Iris pigment epithelial cell (primary cell): ENCODE data around the gene SLC6A3.
A peak's percentile ranks its signal among the peaks of the same experiment; 100 is the strongest.

Source experiments
- DNase-seq: peaks from one replicate; pipeline ENCODE4 v3.0.0-alpha.2; 2011; ENCODE audit warnings: low read depth

SLC6A3 gene

DNA sequence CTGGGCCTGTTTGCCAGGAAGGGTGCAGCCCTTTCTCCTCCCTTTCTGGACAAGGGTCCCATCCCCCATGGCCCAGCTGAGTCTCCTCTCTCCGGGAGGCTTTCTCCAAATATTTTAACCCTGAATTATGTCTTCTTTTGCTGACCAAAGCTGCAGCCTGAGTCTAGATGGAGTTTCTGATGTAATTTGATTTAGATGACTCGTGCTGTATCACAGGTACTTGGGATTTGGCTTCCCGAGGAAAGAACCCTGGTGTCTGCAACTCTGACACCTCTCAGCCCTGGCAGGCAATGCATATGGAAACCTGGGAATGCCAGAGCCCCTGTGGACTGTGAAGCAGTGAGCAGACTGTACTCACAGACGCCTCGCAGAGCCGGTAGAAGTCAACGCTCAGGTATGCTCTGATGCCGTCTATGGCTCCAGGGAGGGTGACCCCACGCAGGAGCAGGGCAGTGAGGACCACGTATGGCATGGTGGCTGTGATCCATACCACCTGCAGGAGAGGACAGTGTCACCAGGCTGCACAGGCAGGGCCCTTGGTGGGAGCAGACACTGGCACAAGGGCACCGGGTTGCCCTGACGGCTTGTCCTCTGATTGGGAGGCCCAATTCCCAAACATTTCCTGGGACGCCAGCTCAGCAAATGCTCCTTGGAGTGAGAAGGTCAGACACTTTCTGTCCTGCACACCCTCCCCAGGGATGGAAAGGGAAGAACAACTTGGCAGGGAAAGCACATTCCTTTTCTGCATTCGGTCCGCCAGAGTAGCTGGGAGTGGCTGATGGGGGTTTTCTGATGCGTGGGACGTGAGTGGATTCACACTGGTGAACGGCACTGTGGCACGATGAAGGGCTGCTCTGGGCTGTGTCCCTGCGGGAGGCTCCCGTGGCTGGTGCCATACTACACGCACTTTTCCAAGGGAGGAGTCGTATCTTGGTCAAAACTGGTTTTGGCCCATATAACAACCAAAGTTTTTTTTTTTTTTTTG, 24.7 kb downstream of the SLC6A3 start:
- no peak for DNase-seq

DNA sequence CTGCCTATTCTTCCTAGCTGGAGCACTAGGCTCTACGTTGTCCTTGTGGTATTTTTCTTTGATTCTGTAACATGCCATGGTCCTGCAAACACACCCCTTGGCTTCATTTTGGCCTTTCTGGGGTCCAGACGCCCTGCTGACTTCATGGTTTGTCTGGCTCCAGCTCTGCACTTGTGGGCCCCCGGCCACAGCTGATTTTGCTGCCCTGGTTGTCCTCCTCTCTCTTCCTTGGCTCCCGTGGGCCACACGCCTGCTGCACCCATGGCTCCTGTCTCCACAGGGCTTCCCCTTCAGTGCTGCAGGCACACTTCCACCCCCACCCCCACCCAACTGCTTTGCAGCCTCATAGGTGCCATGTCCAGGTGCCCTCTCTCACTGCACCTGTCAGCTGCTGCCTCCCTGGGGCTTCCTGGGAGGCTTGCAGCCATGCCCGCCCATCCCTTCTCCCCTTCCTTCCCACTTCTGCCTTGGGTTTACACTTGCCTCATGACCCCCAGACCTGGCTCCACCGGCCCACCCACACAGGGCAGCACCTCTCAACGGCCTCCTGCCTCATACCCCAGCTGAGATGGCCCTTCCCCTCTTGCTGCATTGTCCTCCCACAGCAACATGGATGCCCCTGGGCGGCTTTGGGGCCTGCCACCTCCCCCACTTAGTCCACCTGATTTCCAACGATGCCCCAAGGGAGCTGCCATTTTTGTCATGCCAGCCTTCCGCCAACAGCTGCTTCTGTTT, 25.6 kb downstream of the SLC6A3 start:
- DNase-seq, result no peak

DNA sequence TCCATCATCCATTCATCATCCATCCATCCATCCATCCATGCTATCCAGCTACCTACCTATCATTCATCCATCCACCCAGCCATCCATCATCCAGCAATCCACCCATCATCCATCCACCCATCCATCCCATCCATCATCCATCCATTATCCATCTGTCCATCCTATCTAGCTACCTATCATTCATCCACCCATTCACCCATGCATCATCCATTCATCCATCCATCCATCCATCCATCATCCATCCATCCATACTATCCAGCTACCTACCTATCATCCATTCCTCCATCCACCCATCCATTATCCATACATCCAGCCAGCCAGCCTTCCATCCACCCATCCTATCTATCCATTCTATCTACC, 26.3 kb downstream of the SLC6A3 start:
- DNase-seq, result no peak

GRCh38 chr5:1418238-1418920, 26.9 kb downstream of the SLC6A3 start:
- no peak for DNase-seq

- no peak for DNase-seq
Observed at GRCh38 chr5:1417586-1418225, 27.5 kb downstream of the SLC6A3 start.

DNA sequence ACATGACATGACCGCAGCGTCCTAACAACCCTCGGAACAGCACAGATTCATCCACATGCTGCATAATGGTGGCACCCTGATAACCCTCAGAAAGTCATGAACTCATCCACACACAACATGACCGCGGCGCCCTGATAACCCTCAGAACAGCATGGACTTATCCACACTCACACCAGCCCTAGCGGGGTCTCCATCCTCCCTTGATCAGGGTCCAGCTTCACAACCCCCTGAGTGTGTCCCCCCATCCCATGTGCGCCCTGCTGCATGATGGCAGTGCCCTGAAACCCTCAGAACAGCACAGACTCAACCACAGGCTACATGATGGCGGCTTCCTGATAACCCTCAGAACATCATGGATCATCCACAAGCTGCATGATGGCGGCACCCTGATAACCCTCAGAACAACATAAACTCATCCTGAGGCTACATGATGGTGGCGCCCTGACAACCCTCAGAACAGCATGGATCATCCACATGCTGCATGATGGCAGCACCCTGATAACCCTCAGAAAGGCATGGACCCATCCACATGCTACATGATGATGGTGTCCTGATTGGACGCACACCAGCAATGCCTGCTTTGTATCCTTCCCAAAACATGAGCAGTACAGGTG, 28.3 kb downstream of the SLC6A3 start:
- no peak for DNase-seq

DNA sequence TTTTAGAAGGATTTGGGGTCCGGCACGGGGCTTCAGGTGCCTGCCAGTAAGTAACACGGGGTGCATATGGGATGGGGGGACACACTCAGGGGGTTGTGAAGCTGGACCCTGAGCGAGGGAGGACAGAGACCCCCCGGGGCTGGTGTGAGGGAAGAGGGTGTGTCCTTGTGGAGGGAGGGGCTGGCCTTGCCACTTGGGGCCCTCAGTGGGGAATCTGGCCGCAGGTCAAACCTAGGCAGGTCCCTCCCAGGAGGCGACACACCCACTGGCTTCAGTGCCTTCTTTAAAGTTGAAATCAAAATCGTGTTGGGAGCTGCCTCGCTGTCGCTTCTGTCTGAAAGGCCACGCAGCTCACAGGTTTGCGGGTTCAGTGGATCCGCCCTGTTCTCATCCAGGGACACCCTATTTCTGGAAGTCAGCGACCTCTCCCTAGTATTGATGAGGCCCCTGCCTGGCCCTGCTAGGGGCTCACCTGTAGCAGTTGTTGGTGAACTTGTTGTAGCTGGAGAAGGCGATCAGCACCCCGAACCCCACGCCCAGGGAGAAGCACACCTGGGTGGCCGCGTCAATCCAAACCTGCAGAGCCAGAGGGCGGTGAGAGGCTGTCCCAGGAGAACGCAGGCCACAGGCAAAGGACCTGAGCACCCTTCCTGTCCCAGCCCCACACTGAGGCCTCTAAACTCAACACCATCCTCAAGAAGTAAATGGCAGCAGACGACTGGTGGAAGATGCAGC, 29.4 kb downstream of the SLC6A3 start:
- no peak for DNase-seq

DNA sequence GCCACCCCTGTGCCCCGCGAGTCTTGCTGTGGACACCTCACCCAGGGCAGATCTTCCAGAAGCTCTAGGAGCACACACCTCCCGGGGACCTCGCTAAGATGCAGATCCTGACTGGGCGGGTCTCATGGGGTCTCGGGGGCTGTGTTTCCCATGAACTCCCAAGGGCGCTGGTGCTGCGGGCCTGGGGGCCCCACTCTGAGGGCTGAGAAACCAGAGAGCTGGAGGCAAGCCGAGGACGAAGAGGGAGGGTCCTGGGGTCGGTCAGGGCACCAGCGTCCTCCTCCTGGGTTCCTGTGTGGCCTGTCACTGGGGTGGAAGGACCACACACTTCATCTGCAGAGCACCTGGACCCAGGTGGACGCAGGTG, 30.2 kb downstream of the SLC6A3 start:
- no peak for DNase-seq

DNA sequence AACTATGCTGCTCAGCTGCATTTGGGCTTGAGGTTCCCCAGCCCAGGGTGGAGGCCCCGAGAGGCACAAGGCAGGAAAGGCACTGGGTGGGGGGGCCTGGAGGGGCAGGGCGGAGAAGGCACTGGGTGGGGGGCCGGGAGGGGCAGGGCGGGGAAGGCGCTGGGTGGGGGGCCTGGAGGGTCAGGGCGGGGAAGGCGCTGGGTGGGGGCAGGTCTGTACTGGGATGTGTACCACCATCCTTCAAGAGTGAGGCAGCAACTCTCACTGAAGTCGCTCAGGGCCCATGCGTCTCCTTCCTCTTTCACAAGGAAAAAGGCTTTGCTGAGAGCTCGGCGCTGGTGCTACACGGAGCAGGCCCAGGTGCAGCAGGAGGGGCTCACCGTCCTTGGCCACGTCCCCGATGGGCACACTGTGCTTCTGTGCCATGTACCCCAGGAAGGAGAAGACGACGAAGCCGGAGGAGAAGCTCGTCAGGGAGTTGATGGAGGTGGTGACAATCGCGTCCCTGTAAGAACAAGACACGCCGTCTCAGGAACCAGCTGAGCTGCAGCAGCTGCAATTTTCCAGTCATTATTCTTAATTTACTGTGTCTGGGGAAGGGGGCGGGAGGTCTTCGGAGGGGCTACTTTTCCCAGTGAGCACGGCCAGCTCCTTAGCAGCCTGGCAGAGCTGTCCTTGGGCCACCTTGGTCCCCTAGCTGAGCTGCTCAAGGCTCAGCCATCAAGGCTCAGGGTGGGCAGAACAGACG, 30.8 kb downstream of the SLC6A3 start:
- DNase-seq, result no peak

GRCh38 chr5:1413611-1414241, 31.5 kb downstream of the SLC6A3 start:
- no peak for DNase-seq

DNA sequence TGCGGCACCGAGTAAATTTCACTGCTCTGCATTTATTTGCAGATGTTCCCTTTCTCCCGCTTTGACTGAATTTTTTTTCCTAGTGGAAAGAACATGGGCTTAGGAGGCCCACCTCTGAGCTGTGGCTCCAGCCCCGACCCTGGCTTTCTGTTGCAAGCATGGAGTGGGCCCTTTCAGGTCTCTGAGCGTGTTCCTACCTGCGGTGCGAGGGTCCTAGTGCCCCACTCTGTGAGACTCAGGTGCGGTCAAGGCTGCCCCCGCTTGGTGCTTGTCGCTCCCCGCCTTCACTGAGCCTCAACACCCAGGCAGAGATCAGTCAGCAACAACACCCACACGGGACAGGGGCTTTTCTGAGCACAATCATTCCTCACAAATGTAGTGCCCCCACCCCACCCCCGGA, 32.0 kb downstream of the SLC6A3 start:
- DNase-seq, result no peak

DNA sequence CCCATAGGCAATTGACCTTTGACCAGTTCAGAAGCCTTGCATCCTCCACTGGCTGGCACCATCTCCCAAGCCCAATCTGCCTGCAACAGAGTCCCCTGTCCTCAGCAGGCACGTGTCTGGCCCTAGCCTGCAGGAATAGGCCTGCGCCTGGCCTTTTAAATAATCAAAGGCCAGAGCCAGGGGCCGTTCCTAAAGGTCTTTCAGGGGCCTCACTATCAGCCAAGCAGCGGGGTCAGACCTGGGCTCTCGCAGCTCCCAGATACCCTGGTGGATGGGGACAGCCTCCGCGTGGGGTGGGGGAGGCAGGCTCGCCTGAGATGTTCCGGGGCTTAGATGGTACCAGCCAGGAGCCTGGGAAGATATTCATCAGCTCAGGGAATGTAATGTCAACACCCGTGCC, 32.6 kb downstream of the SLC6A3 start:
- no peak for DNase-seq

DNA sequence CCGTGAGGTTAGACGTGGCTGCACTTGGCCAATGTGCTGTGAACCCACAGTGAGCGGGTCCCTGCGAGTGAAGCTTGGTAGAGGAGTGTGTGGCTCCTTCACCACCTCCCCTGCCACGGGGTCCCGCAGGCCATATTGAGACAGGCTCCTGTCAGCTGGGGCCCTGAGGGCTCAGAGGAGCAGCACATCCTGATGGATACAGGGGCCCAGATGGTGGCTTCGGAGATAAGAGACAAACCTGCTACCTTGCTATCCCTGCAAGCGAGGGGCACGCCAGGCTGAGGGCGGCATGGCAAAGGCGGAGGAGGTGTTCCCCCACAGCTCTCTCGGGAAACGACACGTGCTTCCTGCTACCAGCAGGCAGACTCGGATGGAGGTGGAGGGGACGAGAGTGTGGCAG, 33.1 kb downstream of the SLC6A3 start:
- no peak for DNase-seq

DNA sequence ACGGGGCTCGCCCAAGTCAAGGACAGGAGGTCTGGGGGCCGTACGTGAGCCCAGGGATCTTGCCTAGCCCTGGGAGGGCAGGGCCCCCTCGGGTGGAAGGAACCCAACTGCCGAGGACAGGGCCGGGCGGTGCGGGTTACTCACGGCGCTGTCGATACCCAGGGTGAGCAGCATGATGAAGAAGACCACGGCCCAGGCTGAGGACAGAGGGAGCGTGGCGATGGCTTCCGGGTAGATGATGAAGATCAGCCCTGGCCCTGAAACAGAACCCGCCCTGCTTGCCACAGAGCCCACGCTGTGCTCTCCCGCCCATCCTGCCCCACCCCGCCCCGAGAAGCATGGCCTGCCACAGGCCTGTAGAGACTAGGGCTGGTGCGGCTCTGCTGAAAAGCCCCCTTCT, 34.1 kb downstream of the SLC6A3 start:
- no peak for DNase-seq

DNA sequence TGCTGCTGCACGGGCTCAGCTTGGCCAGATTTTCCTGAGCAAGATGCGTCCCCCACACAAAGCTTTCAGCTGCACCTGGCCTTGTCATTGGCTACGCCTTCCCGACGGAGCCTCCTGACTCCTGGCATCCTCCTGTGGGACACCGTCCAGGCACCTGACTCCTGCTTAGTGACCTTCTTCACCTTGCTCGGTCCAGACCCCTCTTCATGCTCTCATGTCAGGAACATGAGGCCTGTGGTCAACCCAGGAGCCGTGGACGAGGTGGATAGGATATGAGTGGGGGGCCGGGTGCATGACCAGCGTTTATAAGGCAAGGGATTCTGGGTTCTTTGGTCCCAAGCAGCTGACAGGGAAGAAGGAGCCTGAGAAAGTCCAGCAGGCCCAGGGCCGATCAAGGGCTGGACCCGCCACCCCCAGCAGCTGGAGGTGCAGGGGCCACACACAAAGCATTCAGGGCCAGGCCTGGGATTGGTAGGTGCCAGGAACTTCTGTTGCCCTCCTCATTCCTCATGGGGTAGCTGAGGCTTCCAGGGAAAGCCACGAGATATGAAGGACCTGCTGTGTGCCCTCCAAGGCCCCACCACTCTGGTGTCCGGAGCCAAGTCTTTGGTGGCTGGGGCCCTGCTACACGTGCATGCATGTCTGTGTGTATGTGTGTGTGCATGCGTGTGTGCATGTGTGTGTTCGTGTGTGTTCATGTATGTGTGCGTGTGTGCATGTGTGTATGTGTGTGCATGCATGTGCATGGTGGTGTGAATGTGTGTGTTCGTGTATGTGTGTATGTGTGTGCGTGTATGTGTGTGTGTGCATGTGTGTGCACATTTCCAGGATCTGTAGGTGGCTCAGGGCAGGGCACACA, 34.9 kb downstream of the SLC6A3 start:
- DNase-seq, result no peak

DNA sequence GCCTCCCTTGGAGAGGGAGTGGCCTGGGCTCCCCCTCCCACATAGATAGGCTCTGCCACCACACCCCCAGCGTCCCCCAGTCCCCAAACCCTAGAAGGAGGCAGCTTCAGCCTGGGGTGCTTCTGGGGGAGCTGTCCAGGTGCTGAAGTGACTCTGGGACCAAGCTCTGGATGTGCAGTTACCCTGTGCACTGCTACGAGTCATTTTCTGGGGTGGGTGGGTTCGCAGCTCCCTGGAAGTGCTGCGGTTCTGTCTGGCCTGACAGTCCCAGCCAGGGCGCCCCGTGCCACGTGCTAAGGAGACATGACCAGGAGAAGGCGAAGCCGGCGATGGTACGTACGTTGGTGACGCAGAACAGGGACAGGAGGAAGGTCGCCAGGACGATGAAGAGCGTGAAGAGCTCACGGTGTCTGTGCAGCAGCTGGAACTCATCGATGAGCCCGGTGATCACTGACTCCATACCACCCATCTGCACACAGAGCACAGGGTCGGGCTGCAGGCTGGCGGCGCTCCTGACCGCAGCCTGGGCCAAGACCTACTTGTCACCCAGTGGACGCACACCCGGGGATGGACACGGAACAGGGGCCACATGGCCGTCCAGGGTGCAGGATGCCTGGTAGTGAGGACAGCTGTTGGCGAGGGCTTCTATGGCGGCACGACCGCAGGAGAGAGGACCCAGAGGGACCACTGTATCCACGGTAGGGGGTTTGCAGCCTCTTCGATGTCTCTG, 35.7 kb downstream of the SLC6A3 start:
- DNase-seq, result peak; percentile 19

DNA sequence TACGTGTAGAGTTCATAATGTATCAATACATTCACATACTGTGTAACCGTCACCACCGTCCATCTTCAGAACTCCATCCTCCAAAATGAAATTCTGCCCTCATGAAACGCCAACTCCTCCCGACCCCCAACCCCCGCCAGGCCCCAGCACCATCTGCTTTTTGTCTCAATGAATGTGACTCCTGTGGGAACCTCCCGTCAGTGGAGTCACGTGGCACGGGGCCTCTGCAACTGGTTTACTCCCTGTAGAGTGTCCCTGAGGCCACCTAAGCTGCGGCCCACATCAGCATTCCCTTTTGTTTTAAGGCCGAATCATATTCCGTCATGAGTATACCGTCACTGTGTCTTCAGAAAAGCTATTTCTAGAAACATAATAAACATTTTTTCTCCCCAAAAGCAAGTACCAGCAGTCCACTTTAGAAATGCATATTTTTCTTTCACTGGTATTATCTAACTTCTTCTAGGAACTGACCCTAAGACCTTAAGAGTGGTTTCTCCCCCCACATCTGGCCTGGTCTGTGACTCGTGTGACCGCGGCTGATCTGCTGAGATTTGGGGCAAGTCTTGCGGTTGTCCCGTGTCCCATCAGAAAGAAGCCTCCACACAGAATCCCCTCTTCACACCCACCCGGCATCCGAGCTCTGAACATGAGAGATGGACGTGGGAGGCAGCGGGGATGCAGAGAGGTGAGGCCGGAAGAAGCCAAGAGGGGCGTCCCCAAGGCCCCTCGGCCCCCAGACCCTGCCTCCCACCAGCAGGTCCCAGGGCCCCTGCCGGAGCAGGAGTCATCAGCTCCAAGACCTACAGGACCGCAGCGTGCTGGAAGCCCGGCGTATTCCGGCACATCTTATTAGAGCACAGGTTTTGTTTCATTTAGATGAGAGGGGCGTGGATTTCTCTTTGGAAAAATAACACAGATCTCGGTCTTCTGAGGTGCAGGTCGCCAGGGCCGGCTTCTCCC, 38.3 kb downstream of the SLC6A3 start:
- no peak for DNase-seq
